ENCODE results near the gene POLRMT.

Gene POLRMT

DNA sequence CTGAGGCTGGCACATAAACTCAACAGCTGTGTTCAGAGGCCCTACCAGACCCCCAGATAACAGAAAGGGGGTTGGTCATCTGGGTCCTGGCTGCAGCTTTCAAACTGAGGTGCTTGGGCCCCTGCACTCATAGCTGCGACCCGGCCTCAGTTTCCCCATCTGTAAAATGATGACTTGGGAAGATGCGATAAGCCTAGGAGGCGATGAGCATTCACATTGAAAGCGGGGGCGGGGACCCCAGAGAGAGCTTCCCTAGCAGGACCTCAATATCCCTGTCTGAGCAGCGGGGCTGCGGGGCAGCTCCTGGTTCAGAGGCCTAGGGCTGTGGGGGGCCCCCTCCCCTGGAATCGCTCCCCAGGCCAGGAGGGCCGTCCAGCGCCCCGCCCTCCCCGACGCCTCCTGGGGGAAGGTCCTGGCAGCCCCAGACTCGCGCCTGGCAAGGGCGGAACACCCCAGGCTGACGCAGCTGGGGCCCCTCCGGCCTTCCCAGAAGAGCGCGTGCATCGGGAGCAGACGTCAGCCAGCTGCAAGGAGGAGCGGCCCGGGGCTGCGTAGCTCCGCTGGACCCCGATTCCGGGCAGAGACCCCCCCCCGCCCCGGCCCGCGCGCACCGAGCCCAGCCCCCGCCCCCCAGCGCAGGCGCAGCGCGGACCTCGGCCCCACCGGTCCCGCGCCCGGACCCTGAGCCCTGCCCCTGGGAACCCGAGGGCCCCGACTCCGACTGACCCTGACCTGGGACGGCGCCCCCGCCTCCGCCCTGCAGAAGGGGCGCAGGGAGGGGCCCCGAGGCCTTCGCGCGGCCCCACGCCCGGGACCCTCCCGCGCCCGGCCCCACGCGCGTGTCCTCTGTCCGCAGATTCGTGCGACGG is 46.3 kb upstream of the POLRMT start:
- TF ChIP-seq, protein P1, sequence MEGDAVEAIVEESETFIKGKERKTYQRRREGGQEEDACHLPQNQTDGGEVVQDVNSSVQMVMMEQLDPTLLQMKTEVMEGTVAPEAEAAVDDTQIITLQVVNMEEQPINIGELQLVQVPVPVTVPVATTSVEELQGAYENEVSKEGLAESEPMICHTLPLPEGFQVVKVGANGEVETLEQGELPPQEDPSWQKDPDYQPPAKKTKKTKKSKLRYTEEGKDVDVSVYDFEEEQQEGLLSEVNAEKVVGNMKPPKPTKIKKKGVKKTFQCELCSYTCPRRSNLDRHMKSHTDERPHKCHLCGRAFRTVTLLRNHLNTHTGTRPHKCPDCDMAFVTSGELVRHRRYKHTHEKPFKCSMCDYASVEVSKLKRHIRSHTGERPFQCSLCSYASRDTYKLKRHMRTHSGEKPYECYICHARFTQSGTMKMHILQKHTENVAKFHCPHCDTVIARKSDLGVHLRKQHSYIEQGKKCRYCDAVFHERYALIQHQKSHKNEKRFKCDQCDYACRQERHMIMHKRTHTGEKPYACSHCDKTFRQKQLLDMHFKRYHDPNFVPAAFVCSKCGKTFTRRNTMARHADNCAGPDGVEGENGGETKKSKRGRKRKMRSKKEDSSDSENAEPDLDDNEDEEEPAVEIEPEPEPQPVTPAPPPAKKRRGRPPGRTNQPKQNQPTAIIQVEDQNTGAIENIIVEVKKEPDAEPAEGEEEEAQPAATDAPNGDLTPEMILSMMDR (IDR thresholded peaks at IDR 0.05): no peak
- no peaks in the 10 kb centered on the region for H3K36me3 ChIP-seq (ENCODE audit: control insufficient read depth, insufficient read depth, low read length)
- H3K4me3 ChIP-seq (ENCODE audit: low read depth, low read length): peak overlapping the region; percentile 71
- H2AFZ ChIP-seq: peak overlapping the region; percentile 82
- no peak overlapping the region for H3K27ac ChIP-seq
- no peaks in the 10 kb centered on the region for H3K9me3 ChIP-seq (ENCODE audit: control insufficient read depth, low read length)
- no peaks in the 10 kb centered on the region for H3K27me3 ChIP-seq (ENCODE audit: control insufficient read depth, insufficient read depth, low read length)
- H3K9ac ChIP-seq: no peak overlapping the region
- peak overlapping the region; percentile 92 for H3K4me2 ChIP-seq (ENCODE audit: low read length)
- peaks cover 4% of the 10 kb centered on the region for H3K4me1 ChIP-seq
- H3K79me2 ChIP-seq: no peaks in the 10 kb centered on the region

DNA sequence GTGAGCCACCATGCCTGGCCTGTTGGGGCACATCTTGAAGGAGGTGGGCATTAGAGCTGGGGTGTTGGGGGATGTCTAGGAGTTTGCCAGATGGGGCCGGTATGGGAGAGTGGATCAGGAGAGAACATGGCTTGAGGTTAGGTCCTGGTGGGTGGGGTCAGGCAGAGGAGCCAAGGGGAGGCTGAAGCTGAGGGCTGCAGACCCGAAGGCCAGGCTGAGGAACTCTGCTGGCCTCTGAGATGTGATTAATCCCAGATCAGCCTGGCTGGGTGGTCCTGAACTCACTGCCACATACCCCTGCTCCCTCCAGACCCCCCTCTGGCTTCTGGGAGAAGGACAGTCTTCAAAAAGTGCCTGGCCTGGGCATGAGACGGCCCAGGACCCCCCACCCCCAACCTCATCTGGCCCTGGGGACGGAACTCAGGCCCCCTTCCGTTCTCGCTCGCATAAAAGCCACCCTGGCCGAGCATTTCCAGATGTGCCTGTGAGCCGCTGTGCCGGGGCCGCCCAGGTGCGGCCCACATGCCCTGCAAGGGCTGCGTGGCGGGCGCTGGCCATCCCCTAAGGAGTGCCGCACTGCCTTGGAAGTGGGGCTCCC is 45.6 kb upstream of the POLRMT start:
- H3K4me2 ChIP-seq (ENCODE audit: low read length): no peak overlapping the region
- no peaks in the 10 kb centered on the region for H3K27me3 ChIP-seq (ENCODE audit: control insufficient read depth, insufficient read depth, low read length)
- H3K9me3 ChIP-seq (ENCODE audit: control insufficient read depth, low read length): no peaks in the 10 kb centered on the region
- H3K79me2 ChIP-seq: no peaks in the 10 kb centered on the region
- no peak overlapping the region for H2AFZ ChIP-seq
- TF ChIP-seq, protein P1 (IDR thresholded peaks at IDR 0.05): no peak
- peaks cover 4% of the 10 kb centered on the region for H3K4me1 ChIP-seq
- no peaks in the 10 kb centered on the region for H3K36me3 ChIP-seq (ENCODE audit: control insufficient read depth, insufficient read depth, low read length)
- H3K4me3 ChIP-seq (ENCODE audit: low read depth, low read length): no peak overlapping the region
- no peak overlapping the region for H3K27ac ChIP-seq
- no peak overlapping the region for H3K9ac ChIP-seq

DNA sequence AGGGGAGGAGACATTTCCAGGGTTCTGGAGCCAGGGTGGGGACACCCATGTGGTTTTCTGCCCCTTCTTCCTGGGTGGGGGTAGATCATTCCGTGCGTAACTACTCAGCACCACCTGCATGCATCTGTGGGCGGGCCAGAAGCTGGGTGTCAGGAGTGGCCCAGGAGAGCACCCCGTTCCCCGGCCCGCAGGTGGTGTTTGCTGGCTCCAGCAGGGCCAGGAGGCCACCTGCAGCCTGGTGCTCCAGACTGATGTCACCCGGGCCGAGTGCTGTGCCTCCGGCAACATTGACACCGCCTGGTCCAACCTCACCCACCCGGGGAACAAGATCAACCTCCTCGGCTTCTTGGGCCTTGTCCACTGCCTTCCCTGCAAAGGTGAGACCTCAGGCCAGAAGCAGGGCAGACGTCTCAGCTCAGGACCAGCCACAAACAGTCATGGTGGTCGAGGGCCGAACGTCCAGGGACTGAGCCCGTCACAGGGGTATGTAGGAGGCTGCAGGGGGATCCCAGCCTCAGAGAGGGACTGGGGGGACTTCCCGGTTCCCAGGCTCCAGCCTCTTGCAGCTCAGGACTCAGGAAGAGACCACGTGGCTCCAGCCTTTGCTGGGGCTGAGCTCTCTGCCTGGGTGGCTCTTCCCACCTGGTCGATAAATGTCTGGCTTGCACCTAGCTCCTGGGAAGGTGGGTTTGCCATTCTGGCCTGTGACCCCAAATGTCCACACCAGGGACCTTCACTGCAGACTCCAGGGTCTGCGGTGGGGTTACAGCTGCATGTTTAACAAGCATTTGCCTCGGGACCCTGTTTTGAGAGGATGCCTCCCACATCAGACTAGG is 44.5 kb upstream of the POLRMT start:
- TF ChIP-seq, protein P1 (IDR thresholded peaks at IDR 0.05): no peak
- Histone ChIP-seq H3K4me1 (peaks cover 4% of the 10 kb centered on the region), H3K27me3 (ENCODE audit: control insufficient read depth, insufficient read depth, low read length) (no peaks in the 10 kb centered on the region), H3K79me2 (no peaks in the 10 kb centered on the region), H3K27ac (no peak overlapping the region), H2AFZ (no peak overlapping the region), H3K9me3 (ENCODE audit: control insufficient read depth, low read length) (no peaks in the 10 kb centered on the region), H3K36me3 (ENCODE audit: control insufficient read depth, insufficient read depth, low read length) (no peaks in the 10 kb centered on the region), H3K4me3 (ENCODE audit: low read depth, low read length) (no peak overlapping the region), H3K9ac (no peak overlapping the region), H3K4me2 (ENCODE audit: low read length) (no peak overlapping the region)

DNA sequence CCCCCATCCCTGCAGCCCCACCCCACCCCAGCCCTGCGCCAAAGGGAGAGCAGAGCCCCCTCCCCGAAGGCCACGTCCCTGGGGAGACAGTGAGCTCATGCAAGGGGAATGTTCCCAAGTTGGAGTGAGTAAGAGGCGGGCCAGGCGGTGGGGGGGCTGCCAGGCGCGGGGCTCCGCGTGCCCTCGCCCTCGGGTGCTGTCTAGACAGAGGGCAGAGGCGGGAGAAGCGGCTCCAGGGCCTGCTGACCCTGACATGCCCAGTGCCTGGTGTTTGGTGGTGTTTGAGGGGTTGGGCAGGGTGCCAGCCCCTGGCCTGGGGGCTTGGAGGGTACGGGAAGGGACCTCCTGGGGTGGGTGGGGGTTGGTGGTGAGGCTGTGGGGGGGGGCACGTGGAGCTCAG is 43.9 kb upstream of the POLRMT start:
- H3K4me2 ChIP-seq (ENCODE audit: low read length): no peak overlapping the region
- H3K79me2 ChIP-seq: no peaks in the 10 kb centered on the region
- H3K27me3 ChIP-seq (ENCODE audit: control insufficient read depth, insufficient read depth, low read length): no peaks in the 10 kb centered on the region
- H2AFZ ChIP-seq: no peak overlapping the region
- peaks cover 4% of the 10 kb centered on the region for H3K4me1 ChIP-seq
- no peaks in the 10 kb centered on the region for H3K9me3 ChIP-seq (ENCODE audit: control insufficient read depth, low read length)
- no peak overlapping the region for H3K9ac ChIP-seq
- H3K36me3 ChIP-seq (ENCODE audit: control insufficient read depth, insufficient read depth, low read length): no peaks in the 10 kb centered on the region
- H3K4me3 ChIP-seq (ENCODE audit: low read depth, low read length): no peak overlapping the region
- no peak overlapping the region for H3K27ac ChIP-seq
- TF ChIP-seq, protein P1 (IDR thresholded peaks at IDR 0.05): no peak
